Mesendoderm (in vitro differentiated cells): ENCODE results near the gene KCTD13.

Experiments used
- DNase-seq: peaks from one replicate; pipeline ENCODE4 v3.0.0; 2013
- H2AK5ac ChIP-seq: 2 replicates; pipeline ENCODE4 v1.6.1; 2013; ENCODE audit warnings: low read length, inconsistent platforms
- H2BK120ac ChIP-seq: 2 replicates; pipeline ENCODE4 v1.6.1; 2013; ENCODE audit warnings: low read depth, mild to moderate bottlenecking, low read length, moderate library complexity, mixed read lengths
- H2BK15ac ChIP-seq: replicated peaks from 2 replicates; pipeline ENCODE4 v1.6.1; 2013; ENCODE audit warnings: low read depth, mild to moderate bottlenecking, moderate library complexity
- H2BK5ac ChIP-seq: 2 replicates; pipeline ENCODE4 v1.6.1; 2013; ENCODE audit warnings: low read length, inconsistent platforms
- H3K18ac ChIP-seq: 2 replicates; pipeline ENCODE4 v1.6.1; 2013; ENCODE audit warnings: mild to moderate bottlenecking, low read length, mixed read lengths
- H3K23ac ChIP-seq: one replicate; pipeline ENCODE4 v1.6.1; 2013; ENCODE audit warnings: low read length
- H3K27ac ChIP-seq: 2 replicates; pipeline ENCODE4 v1.5.1; 2013; ENCODE audit warnings: low read depth, mild to moderate bottlenecking, inconsistent platforms, low read length, moderate library complexity
- H3K27me3 ChIP-seq: 2 replicates; pipeline ENCODE4 v1.6.1; 2013; ENCODE audit warnings: low read length, control low read depth, mild to moderate bottlenecking, inconsistent platforms; ENCODE audit not compliant: insufficient read depth, poor library complexity
- H3K36me3 ChIP-seq: 2 replicates; pipeline ENCODE4 v1.6.1; 2013; ENCODE audit warnings: low read length, inconsistent platforms; ENCODE audit not compliant: control insufficient read depth, insufficient read depth
- H3K4ac ChIP-seq: one replicate; pipeline ENCODE4 v1.6.1; 2013; ENCODE audit warnings: low read depth, mild to moderate bottlenecking, low read length, moderate library complexity
- H3K4me1 ChIP-seq: 2 replicates; pipeline ENCODE4 v1.6.1; 2013; ENCODE audit warnings: low read depth, low read length, inconsistent platforms; ENCODE audit not compliant: control insufficient read depth
- H3K4me2 ChIP-seq: 2 replicates; pipeline ENCODE4 v1.6.1; 2013; ENCODE audit warnings: low read length
- H3K4me3 ChIP-seq: 2 replicates; pipeline ENCODE4 v1.5.1; 2013; ENCODE audit warnings: mild to moderate bottlenecking, low read length
- H3K56ac ChIP-seq: one replicate; pipeline ENCODE4 v1.6.1; 2013; ENCODE audit warnings: low read length
- H3K79me1 ChIP-seq: 2 replicates; pipeline ENCODE4 v1.6.1; 2013; ENCODE audit warnings: low read length, inconsistent platforms
- H3K79me2 ChIP-seq: 2 replicates; pipeline ENCODE4 v1.6.1; 2013; ENCODE audit warnings: mild to moderate bottlenecking, low read length; ENCODE audit not compliant: control insufficient read depth, insufficient read depth
- H3K9ac ChIP-seq: 2 replicates; pipeline ENCODE4 v1.6.1; 2013; ENCODE audit warnings: low read length, inconsistent platforms
- H4K5ac ChIP-seq: one replicate; pipeline ENCODE4 v1.6.1; 2013; ENCODE audit warnings: low read length
- H4K8ac ChIP-seq: one replicate; pipeline ENCODE4 v1.6.1; 2013; ENCODE audit warnings: low read depth, mild to moderate bottlenecking, control low read depth, low read length, moderate library complexity
- WGBS: extraction: QIAGEN DNeasy Blood & Tissue Kit; methylation state at CpG from one replicate; pipeline ENCODE4 v1.1.7; 2013; ENCODE audit warnings: low lambda C conversion rate, missing lambda C conversion rate; ENCODE audit not compliant: insufficient coverage; ENCODE audit errors: extremely low coverage; 5-methylcytosine and 5-hydroxymethylcytosine counted together

Gene KCTD13

GRCh38 chr16:29901607-29901945 is 24.4 kb downstream of the KCTD13 start:
- peaks cover 3% of the 10 kb centered on the region for H3K36me3 ChIP-seq
- peaks cover 3% of the 10 kb centered on the region for H3K4me1 ChIP-seq
- H2AK5ac ChIP-seq = no peak overlapping the region
- no peak overlapping the region for H2BK120ac ChIP-seq
- H3K79me1 ChIP-seq = peaks cover 6% of the 10 kb centered on the region
- no peak overlapping the region for H3K27ac ChIP-seq
- no peak overlapping the region for H2BK5ac ChIP-seq
- peak overlapping the region; percentile 90 for H3K56ac ChIP-seq
- no peak overlapping the region for H2BK15ac ChIP-seq
- H3K9ac ChIP-seq = peak overlapping the region; percentile 79
- no peak overlapping the region for H3K4me2 ChIP-seq
- H4K8ac ChIP-seq = no peak overlapping the region
- no peak overlapping the region for H3K4me3 ChIP-seq
- no peak for DNase-seq
- no peaks in the 10 kb centered on the region for H3K27me3 ChIP-seq
- WGBS = no CpG with 5 or more reads among the region's 19 CpGs
- no peak overlapping the region for H3K4ac ChIP-seq
- H3K23ac ChIP-seq = no peak overlapping the region
- no peak overlapping the region for H3K18ac ChIP-seq
- H3K79me2 ChIP-seq = no peaks in the 10 kb centered on the region
- H4K5ac ChIP-seq = no peak overlapping the region

GRCh38 chr16:29900888-29901606 is 25.0 kb downstream of the KCTD13 start:
- peaks cover 3% of the 10 kb centered on the region for H3K4me1 ChIP-seq
- peak overlapping the region; percentile 63 for H3K4me3 ChIP-seq
- peak overlapping the region; percentile 79 for H3K9ac ChIP-seq
- no peak overlapping the region for H3K4ac ChIP-seq
- H2BK120ac ChIP-seq = no peak overlapping the region
- H3K4me2 ChIP-seq = peak overlapping the region; percentile 94
- peak overlapping the region; percentile 90 for H3K56ac ChIP-seq
- no CpG with 5 or more reads among the region's 31 CpGs for WGBS
- no peaks in the 10 kb centered on the region for H3K27me3 ChIP-seq
- no peak overlapping the region for H3K23ac ChIP-seq
- no peak overlapping the region for H4K5ac ChIP-seq
- H3K27ac ChIP-seq = no peak overlapping the region
- H3K79me2 ChIP-seq = no peaks in the 10 kb centered on the region
- no peak overlapping the region for H3K18ac ChIP-seq
- no peak overlapping the region for H2AK5ac ChIP-seq
- no peak overlapping the region for H4K8ac ChIP-seq
- DNase-seq = no peak
- H3K79me1 ChIP-seq = peaks cover 6% of the 10 kb centered on the region
- H3K36me3 ChIP-seq = peaks cover 3% of the 10 kb centered on the region
- H2BK5ac ChIP-seq = no peak overlapping the region
- H2BK15ac ChIP-seq = no peak overlapping the region

- peaks cover 3% of the 10 kb centered on the region for H3K4me1 ChIP-seq
- peak within 1 kb of the TSS; percentile 91 for H3K56ac ChIP-seq
- no CpG with 5 or more reads among the region's 67 CpGs for WGBS
- peaks cover 3% of the 10 kb centered on the region for H3K36me3 ChIP-seq
- H3K23ac ChIP-seq = no peak within 1 kb of the TSS
- no peak within 1 kb of the TSS for H2AK5ac ChIP-seq
- H2BK15ac ChIP-seq = no peak within 1 kb of the TSS
- no peaks in the 10 kb centered on the region for H3K27me3 ChIP-seq
- H3K4me3 ChIP-seq = peak within 1 kb of the TSS; percentile 63
- no peaks in the 10 kb centered on the region for H3K79me2 ChIP-seq
- peak within 1 kb of the TSS; percentile 51 for H3K18ac ChIP-seq
- H2BK120ac ChIP-seq = no peak within 1 kb of the TSS
- peak; percentile 87 for DNase-seq
- peaks cover 6% of the 10 kb centered on the region for H3K79me1 ChIP-seq
- peak within 1 kb of the TSS; percentile 99 for H3K4me2 ChIP-seq
- no peak within 1 kb of the TSS for H4K5ac ChIP-seq
- H3K9ac ChIP-seq = peak within 1 kb of the TSS; percentile 79
- no peak within 1 kb of the TSS for H2BK5ac ChIP-seq
- H4K8ac ChIP-seq = no peak within 1 kb of the TSS
- no peak within 1 kb of the TSS for H3K4ac ChIP-seq
- H3K27ac ChIP-seq = no peak within 1 kb of the TSS
These were observed 25.7 kb downstream of the KCTD13 start, which contains the start of gene ASPHD1 for GRCh38 chr16:29900102-29900887. ASPHD1 (plus strand) TSS chr16:29900488; CDS start chr16:29900972, 484 bp downstream.

DNA sequence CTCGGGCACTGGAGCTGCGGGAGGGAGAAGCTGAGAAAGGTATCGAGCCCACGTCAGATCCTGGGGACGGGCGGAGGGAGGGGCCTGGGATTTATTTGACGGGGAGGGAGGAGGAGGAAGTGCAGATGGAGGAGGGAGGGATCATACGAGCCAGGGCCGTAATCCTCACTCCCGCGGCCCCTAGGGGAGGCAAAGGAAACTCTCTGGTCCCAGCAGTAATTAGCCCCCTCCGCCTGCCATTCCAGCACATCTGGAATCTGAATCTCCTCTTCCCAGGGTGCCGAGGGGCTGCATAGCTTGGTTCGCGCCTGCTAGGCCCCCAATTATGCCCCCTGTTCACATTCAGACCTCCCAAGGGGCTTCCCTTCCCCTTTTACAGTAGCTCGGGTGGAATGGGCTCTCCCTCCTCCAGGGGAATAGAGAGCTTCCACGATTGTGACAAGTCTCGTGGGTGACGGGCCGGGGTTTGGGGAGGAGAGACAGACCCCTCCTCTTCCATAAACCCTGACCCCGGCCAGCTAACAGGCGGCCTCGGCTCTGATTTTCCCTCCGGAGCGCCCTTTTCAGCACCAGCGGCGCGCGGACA is 26.4 kb downstream of the KCTD13 start, which contains the start of gene SEZ6L2:
SEZ6L2 (minus strand) TSS at position 35 of the 586 bp plus-strand sequence. CDS start 531 bp downstream, outside the sequence.
- WGBS = no CpG with 5 or more reads among the region's 29 CpGs
- H3K27ac ChIP-seq = no peak within 1 kb of the TSS
- H3K4me1 ChIP-seq = peaks cover 3% of the 10 kb centered on the region

DNA sequence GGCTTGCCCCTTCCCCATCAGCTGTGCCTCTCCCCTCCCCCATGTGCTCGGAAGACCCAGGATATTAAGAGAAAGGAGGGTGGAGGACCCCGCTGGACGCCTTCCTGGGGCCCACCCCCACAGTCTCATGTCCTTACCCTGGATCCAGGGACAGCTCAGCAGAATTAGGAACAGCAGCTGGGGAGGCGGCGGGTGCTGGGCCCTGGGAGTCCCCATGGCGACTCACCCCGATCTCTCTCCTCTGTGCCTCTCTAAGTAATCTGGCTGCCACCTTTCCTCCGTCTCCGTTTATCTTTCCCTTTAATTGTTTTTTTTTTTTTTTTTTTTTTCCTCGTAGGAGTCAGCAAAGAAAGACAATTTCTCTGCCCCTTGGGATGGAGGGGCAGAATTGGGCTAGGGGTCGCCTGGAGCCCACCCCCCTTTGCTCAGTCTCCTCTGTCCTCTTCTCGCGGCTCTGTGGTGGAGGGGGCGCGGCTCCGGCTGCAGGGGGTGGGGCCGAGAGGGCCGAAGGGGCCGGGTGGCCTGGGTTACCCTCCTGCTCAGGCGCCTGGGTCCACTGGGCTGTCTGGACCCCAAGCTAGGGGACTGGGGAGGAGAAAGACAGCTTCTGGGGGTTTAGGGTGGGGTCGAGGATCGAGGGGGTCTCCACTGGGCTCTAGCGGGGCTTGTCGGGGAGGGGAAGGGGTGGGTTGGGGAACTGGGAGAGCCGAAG is 27.1 kb downstream of the KCTD13 start:
- H3K4ac ChIP-seq = no peak overlapping the region
- H3K27ac ChIP-seq = no peak overlapping the region
- WGBS = no CpG with 5 or more reads among the region's 25 CpGs

More for the DNA sequence above, 26.4 kb downstream of the KCTD13 start, which contains the start of gene SEZ6L2:
- Histone ChIP-seq H3K79me2 (no peaks in the 10 kb centered on the region), H4K8ac (no peak within 1 kb of the TSS), H2BK5ac (no peak within 1 kb of the TSS), H3K4me3 (peak within 1 kb of the TSS; percentile 63), H2AK5ac (no peak within 1 kb of the TSS), H2BK120ac (no peak within 1 kb of the TSS), H3K36me3 (no peaks in the 10 kb centered on the region), H3K9ac (peak within 1 kb of the TSS; percentile 87), H3K56ac (peak within 1 kb of the TSS; percentile 91), H3K4ac (no peak within 1 kb of the TSS), H4K5ac (no peak within 1 kb of the TSS), H3K18ac (peak within 1 kb of the TSS; percentile 51), H3K27me3 (no peaks in the 10 kb centered on the region), H3K23ac (no peak within 1 kb of the TSS), H2BK15ac (no peak within 1 kb of the TSS), H3K79me1 (peaks cover 6% of the 10 kb centered on the region), H3K4me2 (peak within 1 kb of the TSS; percentile 99)
- DNase-seq = peak; percentile 99

More for the DNA sequence above, 27.1 kb downstream of the KCTD13 start:
- H3K79me1 ChIP-seq = peaks cover 6% of the 10 kb centered on the region
- no peak for DNase-seq
- no peaks in the 10 kb centered on the region for H3K79me2 ChIP-seq
- H4K5ac ChIP-seq = no peak overlapping the region
- no peak overlapping the region for H2AK5ac ChIP-seq
- H3K18ac ChIP-seq = peak overlapping the region; percentile 51
- H4K8ac ChIP-seq = no peak overlapping the region
- no peaks in the 10 kb centered on the region for H3K36me3 ChIP-seq
- peak overlapping the region; percentile 87 for H3K9ac ChIP-seq
- no peak overlapping the region for H2BK5ac ChIP-seq
- H3K27me3 ChIP-seq = no peaks in the 10 kb centered on the region
- H3K4me3 ChIP-seq = peak overlapping the region; percentile 59
- peak overlapping the region; percentile 91 for H3K56ac ChIP-seq
- no peak overlapping the region for H3K23ac ChIP-seq
- peaks cover 3% of the 10 kb centered on the region for H3K4me1 ChIP-seq
- no peak overlapping the region for H2BK15ac ChIP-seq
- H3K4me2 ChIP-seq = peak overlapping the region; percentile 74
- no peak overlapping the region for H2BK120ac ChIP-seq
